Neural progenitor cell (in vitro differentiated cells): ENCODE measurements around the gene R3HDM4. TPM values are rescaled to one million over a fixed set of nuclear protein-coding genes. Genes with fewer than 3 reads are reported as not detected.
A peak's percentile ranks its signal among the peaks of the same experiment; 100 is the strongest.

Experiments used
- DNase-seq: peaks from one replicate; pipeline ENCODE4 v3.0.0-alpha.2; 2016; ENCODE audit warnings: low spot score
- H2AFZ ChIP-seq: fragments of 200-600 bp; sonication (generic); replicated peaks from 2 replicates; pipeline ENCODE4 v1.6.1; 2016; ENCODE audit warnings: antibody characterized with exemption
- H3F3A ChIP-seq: fragments of 200-600 bp; sonication (generic); 2 replicates; pipeline ENCODE4 v1.6.1; 2016; ENCODE audit warnings: antibody characterized with exemption, low read depth
- H3K27ac ChIP-seq: fragments of 200-600 bp; sonication (generic); 2 replicates; pipeline ENCODE4 v1.5.1; 2016; ENCODE audit warnings: mild to moderate bottlenecking
- H3K27me3 ChIP-seq: fragments of 200-600 bp; sonication (generic); 2 replicates; pipeline ENCODE4 v1.6.1; 2016; ENCODE audit warnings: mild to moderate bottlenecking, moderate library complexity
- H3K36me3 ChIP-seq: fragments of 200-600 bp; sonication (generic); 2 replicates; pipeline ENCODE4 v1.5.1; 2016
- H3K4me1 ChIP-seq: fragments of 200-600 bp; sonication (generic); 2 replicates; pipeline ENCODE4 v1.6.1; 2016; ENCODE audit warnings: mixed run types
- H3K4me2 ChIP-seq: fragments of 200-600 bp; sonication (generic); 2 replicates; pipeline ENCODE4 v1.6.1; 2016
- H3K4me3 ChIP-seq: fragments of 200-600 bp; sonication (generic); 2 replicates; pipeline ENCODE4 v1.5.1; 2016
- H3K79me2 ChIP-seq: fragments of 200-600 bp; sonication (generic); 2 replicates; pipeline ENCODE4 v1.6.1; 2016; ENCODE audit warnings: low read depth
- H3K9ac ChIP-seq: fragments of 200-600 bp; sonication (generic); 2 replicates; pipeline ENCODE4 v1.6.1; 2016
- H3K9me3 ChIP-seq: fragments of 200-600 bp; sonication (generic); 2 replicates; pipeline ENCODE4 v1.5.1; 2016; ENCODE audit warnings: low read depth
- H4K20me1 ChIP-seq: fragments of 200-600 bp; sonication (generic); 2 replicates; pipeline ENCODE4 v1.6.1; 2016; ENCODE audit warnings: low read depth
- H3K27ac Mint-ChIP-seq: 3 replicates; pipeline ENCODE4 v1.8.0; 2021; ENCODE audit warnings: mixed read lengths
- H3K27me3 Mint-ChIP-seq: 2 replicates; pipeline ENCODE4 v1.8.0; 2022; ENCODE audit warnings: low read depth, mild to moderate bottlenecking, inconsistent platforms, moderate library complexity, mixed read lengths; ENCODE audit not compliant: insufficient read depth
- H3K36me3 Mint-ChIP-seq: 3 replicates; pipeline ENCODE4 v1.8.0; 2021; ENCODE audit warnings: mixed read lengths
- H3K4me1 Mint-ChIP-seq: 3 replicates; pipeline ENCODE4 v1.8.0; 2021; ENCODE audit warnings: mixed read lengths
- H3K4me3 Mint-ChIP-seq: 3 replicates; pipeline ENCODE4 v1.8.0; 2021; ENCODE audit warnings: mild to moderate bottlenecking, moderate library complexity, mixed read lengths
- H3K9me3 Mint-ChIP-seq: 3 replicates; pipeline ENCODE4 v1.8.0; 2020; ENCODE audit warnings: mixed read lengths
- CTCF ChIP-seq: fragments of 200-600 bp; sonication (generic); IDR thresholded peaks from 2 replicates; pipeline ENCODE4 v1.5.1; 2017; ENCODE audit warnings: antibody characterized with exemption, mild to moderate bottlenecking
- EZH2 ChIP-seq: fragments of 200-600 bp; sonication (generic); IDR thresholded peaks from 2 replicates; pipeline ENCODE4 v1.6.1; 2017; ENCODE audit warnings: antibody characterized with exemption, mild to moderate bottlenecking, moderate library complexity
- EZH2phosphoT487 ChIP-seq: fragments of 200-600 bp; sonication (generic); IDR thresholded peaks from 2 replicates; pipeline ENCODE4 v1.6.1; 2017; ENCODE audit warnings: antibody characterized with exemption
- total RNA-seq: library from RNA; depleted of rRNA; stranded (reverse); fragments of >200 nt; gene quantifications from 2 replicates; pipeline ENCODE4 v1.2.3, GENCODE V29; 2015; ENCODE audit warnings: low replicate concordance

R3HDM4 gene
- total RNA-seq, 1 donor from 2014 or later, result 22.7 TPM

- Mint-ChIP-seq H3K27me3 (peaks cover 8% of the 10 kb centered on the region), H3K4me3 (peak overlapping the region; percentile 83), H3K9me3 (no peaks in the 10 kb centered on the region), H3K36me3 (peaks cover 4% of the 10 kb centered on the region), H3K27ac (no peak overlapping the region), H3K4me1 (peaks cover 6% of the 10 kb centered on the region)
- Histone ChIP-seq H3K79me2 (peaks cover 55% of the 10 kb centered on the region), H4K20me1 (peaks cover 29% of the 10 kb centered on the region), H3K27me3 (peaks cover 16% of the 10 kb centered on the region), H3K36me3 (no peaks in the 10 kb centered on the region), H3K4me1 (peaks cover 10% of the 10 kb centered on the region), H3K9me3 (no peaks in the 10 kb centered on the region), H3K4me2 (peak overlapping the region; percentile 84), H3K27ac (peak overlapping the region; percentile 31), H3K4me3 (peak overlapping the region; percentile 97), H3F3A (peaks cover 50% of the 10 kb centered on the region), H3K9ac (peak overlapping the region; percentile 79), H2AFZ (no peak overlapping the region)
- TF ChIP-seq CTCF (no peak), EZH2 (no peak), EZH2phosphoT487 (no peak)
- DNase-seq, result no peak
These were observed 13.2 kb upstream of the R3HDM4 start for GRCh38 chr19:926323-926588.

GRCh38 chr19:925526-926322 lies 12.7 kb upstream of the R3HDM4 start, which contains the start of gene ARID3A:
Gene ARID3A, plus strand, starts transcription at chr19:926035. Its CDS starts 3,494 bp downstream, at chr19:929529.
- peak within 1 kb of the TSS; percentile 84 for H3K4me2 ChIP-seq
- peak within 1 kb of the TSS; percentile 97 for H3K4me3 ChIP-seq
- Mint-ChIP-seq H3K4me1 (peaks cover 7% of the 10 kb centered on the region), H3K9me3 (no peaks in the 10 kb centered on the region), H3K36me3 (peaks cover 4% of the 10 kb centered on the region), H3K4me3 (peak within 1 kb of the TSS; percentile 93), H3K27me3 (peaks cover 13% of the 10 kb centered on the region), H3K27ac (no peak within 1 kb of the TSS)
- peaks cover 31% of the 10 kb centered on the region for H4K20me1 ChIP-seq
- H2AFZ ChIP-seq, result no peak within 1 kb of the TSS
- peak within 1 kb of the TSS; percentile 31 for H3K27ac ChIP-seq
- DNase-seq, result peak; percentile 90
- H3K27me3 ChIP-seq, result peaks cover 21% of the 10 kb centered on the region
- peak within 1 kb of the TSS; percentile 79 for H3K9ac ChIP-seq
- peaks cover 10% of the 10 kb centered on the region for H3K4me1 ChIP-seq
- peaks cover 50% of the 10 kb centered on the region for H3K79me2 ChIP-seq
- H3K9me3 ChIP-seq, result no peaks in the 10 kb centered on the region
- no peak for TF ChIP-seq EZH2
- peak; percentile 15 for TF ChIP-seq CTCF
- no peaks in the 10 kb centered on the region for H3K36me3 ChIP-seq
- peaks cover 55% of the 10 kb centered on the region for H3F3A ChIP-seq

DNA sequence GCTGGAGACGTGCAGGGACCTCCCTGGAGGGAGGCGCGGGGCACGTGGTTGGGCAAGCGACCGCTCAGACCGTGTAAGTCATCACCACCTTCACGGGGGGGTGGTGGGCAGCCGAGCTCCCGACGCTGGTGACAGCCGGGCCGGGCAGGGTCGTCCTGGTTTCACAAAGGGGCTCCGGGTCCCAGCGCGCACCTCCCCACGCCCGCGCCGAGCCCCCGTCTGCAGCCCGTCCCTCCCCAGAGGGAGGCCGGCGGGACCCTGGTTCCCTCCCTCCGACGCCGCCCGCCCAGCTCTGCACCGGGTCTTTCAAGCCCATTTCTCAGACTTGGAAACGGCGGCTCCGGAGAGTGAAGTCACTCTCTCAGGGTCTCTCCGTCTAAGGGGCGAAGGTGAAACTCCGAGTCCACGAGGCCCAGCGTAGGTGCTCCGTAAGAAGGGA lies 12.1 kb upstream of the R3HDM4 start:
- H3F3A ChIP-seq, result peaks cover 58% of the 10 kb centered on the region
- H2AFZ ChIP-seq, result no peak overlapping the region
- no peaks in the 10 kb centered on the region for H3K9me3 ChIP-seq
- Mint-ChIP-seq H3K27me3 (peaks cover 15% of the 10 kb centered on the region), H3K9me3 (no peaks in the 10 kb centered on the region), H3K4me1 (peaks cover 8% of the 10 kb centered on the region), H3K36me3 (peaks cover 4% of the 10 kb centered on the region), H3K27ac (no peak overlapping the region), H3K4me3 (peak overlapping the region; percentile 83)
- peaks cover 27% of the 10 kb centered on the region for H3K27me3 ChIP-seq
- H3K4me3 ChIP-seq, result peak overlapping the region; percentile 97
- H3K9ac ChIP-seq, result no peak overlapping the region
- H4K20me1 ChIP-seq, result peaks cover 30% of the 10 kb centered on the region
- H3K4me1 ChIP-seq, result peaks cover 11% of the 10 kb centered on the region
- H3K27ac ChIP-seq, result no peak overlapping the region
- DNase-seq, result peak; percentile 61
- no peaks in the 10 kb centered on the region for H3K36me3 ChIP-seq
- peaks cover 44% of the 10 kb centered on the region for H3K79me2 ChIP-seq
- peak overlapping the region; percentile 84 for H3K4me2 ChIP-seq
- TF ChIP-seq EZH2 (no peak), CTCF (no peak)
